Fibroblast of lung (primary cell): Measurements from ENCODE around the gene VEPH1. TPM values are rescaled to one million over a fixed set of nuclear protein-coding genes. Genes with fewer than 3 reads are reported as not detected.

Source experiments
- DNase-seq, 2 donors: peaks; one replicate each; pipeline versions ENCODE4 v3.0.0 to v3.0.0-alpha.2; 2010; ENCODE audit warnings: low read depth in 2 of 2
- H2AFZ ChIP-seq: 2 replicates; pipeline ENCODE4 v1.5.1; 2012; ENCODE audit warnings: low read length, control low read depth, inconsistent platforms
- H3K27ac ChIP-seq: 2 replicates; pipeline ENCODE4 v1.5.1; 2011; ENCODE audit warnings: low read length, control low read depth; ENCODE audit not compliant: insufficient read depth
- H3K27me3 ChIP-seq: 2 replicates; pipeline ENCODE4 v1.5.1; 2011; ENCODE audit warnings: mild to moderate bottlenecking, low read length; ENCODE audit not compliant: control insufficient read depth, insufficient read depth
- H3K36me3 ChIP-seq: 2 replicates; pipeline ENCODE4 v1.5.1; 2011; ENCODE audit warnings: low read length; ENCODE audit not compliant: control insufficient read depth, insufficient read depth
- H3K4me1 ChIP-seq: 2 replicates; pipeline ENCODE4 v1.5.1; 2011; ENCODE audit warnings: low read length; ENCODE audit not compliant: control insufficient read depth, insufficient read depth; ENCODE audit errors: extremely low read depth
- H3K4me2 ChIP-seq: 2 replicates; pipeline ENCODE4 v1.5.1; 2011; ENCODE audit warnings: low read length, control low read depth; ENCODE audit not compliant: insufficient read depth; ENCODE audit errors: extremely low read depth
- H3K4me3 ChIP-seq, 4 experiments: fragments of 200-600 bp in 1 of 4; sonication (generic) in 1 of 4; replicated peaks in 1 of 4; 2 replicates each; pipeline ENCODE4 v1.5.1; 2011 to 2016; ENCODE audit warnings: low read length in 4 of 4, low read depth in 3 of 4, mild to moderate bottlenecking in 3 of 4, control low read depth in 2 of 4, inconsistent platforms in 1 of 4, mixed read lengths in 1 of 4; ENCODE audit not compliant: insufficient read depth in 1 of 4; ENCODE audit errors: control extremely low read depth in 1 of 4
- H3K79me2 ChIP-seq: 2 replicates; pipeline ENCODE4 v1.5.1; 2012; ENCODE audit warnings: mild to moderate bottlenecking, low read length, inconsistent platforms; ENCODE audit not compliant: control insufficient read depth, insufficient read depth
- H3K9ac ChIP-seq: 2 replicates; pipeline ENCODE4 v1.5.1; 2011; ENCODE audit warnings: mild to moderate bottlenecking, low read length, control low read depth; ENCODE audit not compliant: insufficient read depth
- H3K9me3 ChIP-seq: 2 replicates; pipeline ENCODE4 v1.5.1; 2012; ENCODE audit warnings: low read depth, low read length; ENCODE audit not compliant: control insufficient read depth, insufficient read depth
- H4K20me1 ChIP-seq: 2 replicates; pipeline ENCODE4 v1.5.1; 2011; ENCODE audit warnings: low read length; ENCODE audit not compliant: control insufficient read depth, insufficient read depth; ENCODE audit errors: extremely low read depth
- CTCF ChIP-seq, 2 donors: IDR thresholded peaks in 1 of 2; conservative IDR thresholded peaks in 1 of 2; 1 replicate in 1 of 2; 2 replicates in 1 of 2; pipeline ENCODE4 v1.5.1; 2011 to 2012; ENCODE audit warnings: low read length in 2 of 2, control low read depth in 1 of 2, inconsistent platforms in 1 of 2, low read depth in 1 of 2, mild to moderate bottlenecking in 1 of 2
- EZH2 ChIP-seq: IDR thresholded peaks from 2 replicates; pipeline ENCODE4 v1.5.1; 2012; ENCODE audit warnings: low read length, control low read depth, mild to moderate bottlenecking; ENCODE audit errors: missing control alignments
- polyA plus RNA-seq, 2 donors: library from polyadenylated mRNA; depleted of rRNA in 1 of 2; stranded (reverse) in 1 of 2; unstranded in 1 of 2; fragments of >200 nt; gene quantifications; 2 replicates each; pipeline ENCODE4 v1.2.1, GENCODE V29; 2011 to 2012; ENCODE audit warnings: missing spikeins in 1 of 2
- total RNA-seq: library from RNA; depleted of rRNA; stranded (reverse); fragments of >200 nt; gene quantifications from 2 replicates; pipeline ENCODE4 v1.2.1, GENCODE V29; 2014

VEPH1 gene
- total and polyA plus RNA-seq, 2 donors (not counting 1 experiment from before 2014, with no cell fraction given), result 13.1 to 34.7 TPM

DNA sequence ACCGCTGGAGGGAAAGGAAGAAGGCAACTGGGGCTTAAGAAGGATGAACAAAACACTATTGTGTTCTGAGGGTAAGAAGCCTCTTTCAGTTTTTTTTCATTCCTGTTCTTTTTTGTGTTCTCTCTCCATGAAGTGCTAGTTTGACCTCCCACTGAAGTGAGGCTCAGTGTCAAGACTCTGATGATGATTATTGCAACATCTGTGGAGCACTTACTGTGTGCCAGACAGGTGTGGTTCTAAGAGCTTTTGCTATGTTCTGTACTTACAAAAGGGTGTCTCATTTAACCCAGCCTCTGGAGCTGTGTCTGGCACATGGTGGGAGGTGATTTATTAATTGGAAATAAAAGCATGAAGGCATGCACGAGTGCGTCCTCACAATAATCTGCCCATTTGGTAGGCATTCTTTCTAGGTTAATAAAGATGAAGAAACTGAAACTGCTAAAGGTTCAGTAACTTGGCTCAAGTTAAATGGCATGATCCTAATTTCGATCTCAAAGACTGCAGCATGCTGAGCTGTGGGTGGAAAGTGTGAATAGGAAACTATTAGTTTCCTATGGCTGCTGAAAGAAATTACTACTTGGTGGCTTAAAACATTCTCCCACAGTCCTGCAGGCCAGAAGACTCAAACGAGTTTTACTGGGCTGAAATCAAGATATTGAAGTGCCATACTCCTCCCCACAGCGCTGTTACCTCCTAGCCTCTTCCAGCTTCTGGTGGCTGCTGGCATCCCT lies 38.5 kb upstream of the VEPH1 start:
- Histone ChIP-seq H3K9me3 (no peaks in the 10 kb centered on the region), H3K4me3 (no peak overlapping the region), H3K36me3 (no peaks in the 10 kb centered on the region), H3K9ac (no peak overlapping the region), H3K4me1 (peaks cover 3% of the 10 kb centered on the region), H3K27me3 (peaks cover 3% of the 10 kb centered on the region), H2AFZ (no peak overlapping the region), H3K4me2 (no peak overlapping the region), H3K27ac (no peak overlapping the region), H3K79me2 (no peaks in the 10 kb centered on the region), H4K20me1 (no peaks in the 10 kb centered on the region)
- no peak for DNase-seq
- no peak for TF ChIP-seq CTCF (conservative IDR thresholded peaks at IDR 0.05 in 1 of 2, IDR thresholded peaks at IDR 0.05 in 1 of 2; ENCODE audit: low read depth in 1 of 2, low read length in 2 of 2)
- TF ChIP-seq EZH2, result no peak

- no peak overlapping the region for H3K4me2 ChIP-seq
- no peaks in the 10 kb centered on the region for H3K36me3 ChIP-seq
- DNase-seq, result no peak
- TF ChIP-seq EZH2 (no peak), CTCF (conservative IDR thresholded peaks at IDR 0.05 in 1 of 2, IDR thresholded peaks at IDR 0.05 in 1 of 2; ENCODE audit: low read depth in 1 of 2, low read length in 2 of 2) (no peak)
- H3K4me3 ChIP-seq, result no peak overlapping the region
- H3K9me3 ChIP-seq, result no peaks in the 10 kb centered on the region
- H3K79me2 ChIP-seq, result no peaks in the 10 kb centered on the region
- no peak overlapping the region for H2AFZ ChIP-seq
- peaks cover 3% of the 10 kb centered on the region for H3K4me1 ChIP-seq
- no peak overlapping the region for H3K9ac ChIP-seq
- H3K27ac ChIP-seq, result no peak overlapping the region
- H4K20me1 ChIP-seq, result no peaks in the 10 kb centered on the region
- H3K27me3 ChIP-seq, result peaks cover 3% of the 10 kb centered on the region
Measured at GRCh38 chr3:157540656-157541055, 37.4 kb upstream of the VEPH1 start.

- no peak for TF ChIP-seq CTCF (conservative IDR thresholded peaks at IDR 0.05 in 1 of 2, IDR thresholded peaks at IDR 0.05 in 1 of 2; ENCODE audit: low read depth in 1 of 2, low read length in 2 of 2)
- TF ChIP-seq EZH2, result no peak
- Histone ChIP-seq H3K79me2 (no peaks in the 10 kb centered on the region), H2AFZ (no peak overlapping the region)
Measured at GRCh38 chr3:157535667-157536066, 32.5 kb upstream of the VEPH1 start.

More at GRCh38 chr3:157535667-157536066, 32.5 kb upstream of the VEPH1 start:
- DNase-seq, result no peak
- no peak overlapping the region for H3K4me3 ChIP-seq
- no peaks in the 10 kb centered on the region for H3K9me3 ChIP-seq
- H3K4me2 ChIP-seq, result no peak overlapping the region
- H3K36me3 ChIP-seq, result no peaks in the 10 kb centered on the region
- no peaks in the 10 kb centered on the region for H3K27me3 ChIP-seq
- no peaks in the 10 kb centered on the region for H4K20me1 ChIP-seq
- H3K4me1 ChIP-seq, result peaks cover 10% of the 10 kb centered on the region
- H3K9ac ChIP-seq, result no peak overlapping the region
- no peak overlapping the region for H3K27ac ChIP-seq
